GM19025 (cell line): Measurements from ENCODE around the gene DXO.
A peak's percentile ranks its signal among the peaks of the same experiment; 100 is the strongest.

Experiments
- ATAC-seq: cut with Tn5 transposase; IDR thresholded peaks from one replicate; pipeline ENCODE4 v1.9.1; 2021; ENCODE audit warnings: mild to moderate bottlenecking, low read depth, moderate library complexity; ENCODE audit not compliant: unreplicated experiment

The DXO gene

GRCh38 chr6:31958741-31959739, 12.9 kb downstream of the DXO start, which contains the start of the genes NELFE and SKIC2:
Gene NELFE (minus strand): TSS chr6:31958971. CDS start chr6:31958446, 525 bp downstream.
Gene SKIC2 (plus strand): TSS chr6:31959175. CDS start chr6:31959193, 18 bp downstream.
- ATAC-seq, result peak; percentile 95

- no peak for ATAC-seq
Observed at GRCh38 chr6:31958412-31958740, 13.6 kb downstream of the DXO start.

- ATAC-seq, result no peak
Observed at GRCh38 chr6:31956796-31957195, 15.1 kb downstream of the DXO start.

GRCh38 chr6:31954511-31954910, 17.4 kb downstream of the DXO start:
- ATAC-seq, result no peak

GRCh38 chr6:31952890-31953289, 19.0 kb downstream of the DXO start:
- no peak for ATAC-seq

GRCh38 chr6:31952140-31952805, 19.7 kb downstream of the DXO start:
- no peak for ATAC-seq

GRCh38 chr6:31949926-31950548, 21.9 kb downstream of the DXO start:
- ATAC-seq, result no peak

- no peak for ATAC-seq
Observed at GRCh38 chr6:31948753-31949413, 23.1 kb downstream of the DXO start.

GRCh38 chr6:31948306-31948705, 23.6 kb downstream of the DXO start:
- no peak for ATAC-seq

- no peak for ATAC-seq
Observed at GRCh38 chr6:31947864-31948263, 24.1 kb downstream of the DXO start.

- no peak for ATAC-seq
Observed at GRCh38 chr6:31947070-31947675, 24.8 kb downstream of the DXO start.

GRCh38 chr6:31946370-31946885, 25.5 kb downstream of the DXO start:
- no peak for ATAC-seq

GRCh38 chr6:31945507-31946369, 26.2 kb downstream of the DXO start, which contains the start of gene CFB:
Gene CFB (plus strand): TSS chr6:31946095. CDS start chr6:31946222, 127 bp downstream.
- ATAC-seq, result no peak

- no peak for ATAC-seq
Observed at GRCh38 chr6:31945154-31945506, 26.8 kb downstream of the DXO start.

- ATAC-seq, result no peak
Observed at GRCh38 chr6:31943742-31944141, 28.2 kb downstream of the DXO start.

GRCh38 chr6:31940256-31940664, 31.7 kb downstream of the DXO start:
- ATAC-seq, result no peak

- ATAC-seq, result no peak
Observed at GRCh38 chr6:31935823-31936222, 36.1 kb downstream of the DXO start.

- ATAC-seq, result no peak
Observed at GRCh38 chr6:31935021-31935420, 36.9 kb downstream of the DXO start.

- no peak for ATAC-seq
Observed at GRCh38 chr6:31933537-31933936, 38.4 kb downstream of the DXO start.
